Hepatocyte (in vitro differentiated cells): ENCODE measurements around the gene H6PD. TPM values are rescaled to one million over a fixed set of nuclear protein-coding genes. Genes with fewer than 3 reads are reported as not detected.

Source experiments
- DNase-seq: peaks from one replicate; pipeline ENCODE4 v3.0.0-alpha.2; 2016; ENCODE audit warnings: low spot score
- H2AFZ ChIP-seq: fragments of 200-600 bp; sonication (generic); 2 replicates; pipeline ENCODE4 v1.6.0; 2016; ENCODE audit warnings: antibody characterized with exemption, mild to moderate bottlenecking
- H3K27ac ChIP-seq: fragments of 200-600 bp; sonication (generic); 2 replicates; pipeline ENCODE4 v1.5.1; 2016; ENCODE audit warnings: mild to moderate bottlenecking
- H3K27me3 ChIP-seq: fragments of 200-600 bp; sonication (generic); 2 replicates; pipeline ENCODE4 v1.6.1; 2016
- H3K36me3 ChIP-seq: fragments of 200-600 bp; sonication (generic); replicated peaks from 2 replicates; pipeline ENCODE4 v1.5.1; 2016; ENCODE audit warnings: low read depth; ENCODE audit not compliant: insufficient read depth
- H3K4me1 ChIP-seq: fragments of 200-600 bp; sonication (generic); 2 replicates; pipeline ENCODE4 v1.5.1; 2016; ENCODE audit warnings: mild to moderate bottlenecking, moderate library complexity; ENCODE audit not compliant: insufficient read depth
- H3K4me2 ChIP-seq: fragments of 200-600 bp; sonication (generic); 2 replicates; pipeline ENCODE4 v1.6.0; 2016
- H3K4me3 ChIP-seq: fragments of 200-600 bp; sonication (generic); 2 replicates; pipeline ENCODE4 v1.5.1; 2016; ENCODE audit warnings: mild to moderate bottlenecking
- H3K79me2 ChIP-seq: fragments of 200-600 bp; sonication (generic); 2 replicates; pipeline ENCODE4 v1.6.0; 2017; ENCODE audit warnings: mild to moderate bottlenecking
- H3K9me2 ChIP-seq: fragments of 200-600 bp; sonication (generic); replicated peaks from 2 replicates; pipeline ENCODE4 v1.6.0; 2017; ENCODE audit warnings: mild to moderate bottlenecking; ENCODE audit not compliant: insufficient read depth
- H3K9me3 ChIP-seq: fragments of 200-600 bp; sonication (generic); 2 replicates; pipeline ENCODE4 v1.5.1; 2016; ENCODE audit warnings: low read depth, mild to moderate bottlenecking
- H4K20me1 ChIP-seq: fragments of 200-600 bp; sonication (generic); 2 replicates; pipeline ENCODE4 v1.6.0; 2016; ENCODE audit warnings: mild to moderate bottlenecking; ENCODE audit not compliant: insufficient read depth, poor library complexity, severe bottlenecking
- CTCF ChIP-seq: fragments of 200-600 bp; sonication (generic); IDR thresholded peaks from 2 replicates; pipeline ENCODE4 v1.5.1; 2016; ENCODE audit warnings: antibody characterized with exemption, mild to moderate bottlenecking; ENCODE audit not compliant: poor library complexity
- EZH2 ChIP-seq: fragments of 200-600 bp; sonication (generic); IDR thresholded peaks from 2 replicates; pipeline ENCODE4 v1.6.1; 2016; ENCODE audit warnings: antibody characterized with exemption, mild to moderate bottlenecking, borderline replicate concordance
- EZH2phosphoT487 ChIP-seq: fragments of 200-600 bp; sonication (generic); IDR thresholded peaks from one replicate; pipeline ENCODE4 v1.6.1; 2018; ENCODE audit warnings: antibody characterized with exemption, mild to moderate bottlenecking, low read depth, moderate library complexity; ENCODE audit not compliant: unreplicated experiment, severe bottlenecking
- WGBS: methylation state at CpG from one replicate; pipeline ENCODE4 v1.1.6; 2016; ENCODE audit warnings: low lambda C conversion rate; ENCODE audit errors: missing lambda C conversion rate; 5-methylcytosine and 5-hydroxymethylcytosine counted together
- polyA plus RNA-seq: library from polyadenylated mRNA; unstranded; fragments of >200 nt; fragmentation: Nextera tagmentation; extraction: Ambion mirVana; gene quantifications from 2 replicates; pipeline ENCODE4 v1.2.1, GENCODE V29; 2016
- total RNA-seq: library from RNA; depleted of rRNA; stranded (reverse); fragments of >200 nt; gene quantifications from 2 replicates; pipeline ENCODE4 v1.2.3, GENCODE V29; 2014

H6PD gene
- total and polyA plus RNA-seq, 2 experiments from 2014 or later: 26.3 to 54.8 TPM

- Histone ChIP-seq H3K36me3 (no peaks in the 10 kb centered on the region), H2AFZ (no peak overlapping the region), H3K9me3 (no peaks in the 10 kb centered on the region), H3K4me3 (no peak overlapping the region), H3K27ac (no peak overlapping the region), H3K79me2 (no peaks in the 10 kb centered on the region), H3K4me1 (no peaks in the 10 kb centered on the region), H3K4me2 (no peak overlapping the region), H3K9me2 (no peaks in the 10 kb centered on the region), H4K20me1 (no peaks in the 10 kb centered on the region), H3K27me3 (no peaks in the 10 kb centered on the region)
- TF ChIP-seq EZH2phosphoT487 (no peak), EZH2 (no peak), CTCF (no peak)
- DNase-seq: no peak
- 73% methylated on average over 5 of the region's 5 CpGs for WGBS
Observed at GRCh38 chr1:9218917-9219316, 15.7 kb upstream of the H6PD start.

- Histone ChIP-seq H3K4me1 (no peaks in the 10 kb centered on the region), H4K20me1 (no peaks in the 10 kb centered on the region), H3K4me2 (no peak overlapping the region), H3K27me3 (no peaks in the 10 kb centered on the region), H2AFZ (no peak overlapping the region), H3K79me2 (no peaks in the 10 kb centered on the region), H3K9me2 (no peaks in the 10 kb centered on the region), H3K9me3 (no peaks in the 10 kb centered on the region), H3K36me3 (no peaks in the 10 kb centered on the region), H3K27ac (no peak overlapping the region), H3K4me3 (no peak overlapping the region)
- DNase-seq: no peak
- TF ChIP-seq CTCF: no peak
- no peak for TF ChIP-seq EZH2
- TF ChIP-seq EZH2phosphoT487: no peak
- WGBS: 89% methylated on average over 14 of the region's 14 CpGs
Observed at GRCh38 chr1:9222846-9223625, 11.5 kb upstream of the H6PD start.

GRCh38 chr1:9224664-9225410 lies 9.7 kb upstream of the H6PD start:
- Histone ChIP-seq H4K20me1 (no peaks in the 10 kb centered on the region), H3K9me2 (no peaks in the 10 kb centered on the region), H3K4me3 (no peak overlapping the region), H3K9me3 (no peaks in the 10 kb centered on the region), H3K79me2 (no peaks in the 10 kb centered on the region), H2AFZ (no peak overlapping the region), H3K27me3 (no peaks in the 10 kb centered on the region), H3K4me2 (no peak overlapping the region), H3K36me3 (no peaks in the 10 kb centered on the region), H3K4me1 (no peaks in the 10 kb centered on the region), H3K27ac (no peak overlapping the region)
- WGBS: 88% methylated on average over 10 of the region's 10 CpGs
- TF ChIP-seq EZH2phosphoT487 (no peak), CTCF (no peak), EZH2 (no peak)
- no peak for DNase-seq
